Parathyroid adenoma (tissue), 2 donors: Measurements from ENCODE around the gene PGM2L1.

Experiments used
- H2AFZ ChIP-seq: fragments of 300-600 bp; sonication (generic); one replicate; pipeline ENCODE4 v1.7.0; 2017; ENCODE audit warnings: antibody characterized with exemption, mild to moderate bottlenecking
- H3K27ac ChIP-seq: fragments of 300-600 bp; sonication (generic); one replicate; pipeline ENCODE4 v1.7.0; 2017
- H3K27me3 ChIP-seq: fragments of 300-600 bp; sonication (generic); one replicate; pipeline ENCODE4 v1.7.0; 2017; ENCODE audit warnings: low read length; ENCODE audit not compliant: control insufficient read depth, insufficient read depth
- H3K36me3 ChIP-seq: fragments of 300-600 bp; sonication (generic); one replicate; pipeline ENCODE4 v1.7.0; 2017; ENCODE audit warnings: low read length; ENCODE audit not compliant: control insufficient read depth, insufficient read depth
- H3K4me1 ChIP-seq: fragments of 300-600 bp; sonication (generic); one replicate; pipeline ENCODE4 v1.7.0; 2017; ENCODE audit warnings: control low read depth
- H3K4me2 ChIP-seq: fragments of 300-600 bp; sonication (generic); one replicate; pipeline ENCODE4 v1.7.0; 2017; ENCODE audit warnings: low read length
- H3K4me3 ChIP-seq: fragments of 300-600 bp; sonication (generic); one replicate; pipeline ENCODE4 v1.7.0; 2017; ENCODE audit warnings: low read depth, low read length
- H3K79me2 ChIP-seq: fragments of 300-600 bp; sonication (generic); one replicate; pipeline ENCODE4 v1.7.0; 2017; ENCODE audit warnings: control low read depth
- H3K9ac ChIP-seq: fragments of 300-600 bp; sonication (generic); one replicate; pipeline ENCODE4 v1.7.0; 2017; ENCODE audit warnings: mild to moderate bottlenecking
- H3K9me3 ChIP-seq: fragments of 300-600 bp; sonication (generic); one replicate; pipeline ENCODE4 v1.7.0; 2017; ENCODE audit warnings: low read length; ENCODE audit not compliant: control insufficient read depth
- TF ChIP-seq, protein P1 (sequence below): fragments of 300-600 bp; sonication (generic); IDR thresholded peaks from one replicate; pipeline ENCODE4 v1.7.0; 2017; ENCODE audit warnings: antibody characterized with exemption, mild to moderate bottlenecking
- donor health status: primary hyperparathyroidism.

PGM2L1 gene

DNA sequence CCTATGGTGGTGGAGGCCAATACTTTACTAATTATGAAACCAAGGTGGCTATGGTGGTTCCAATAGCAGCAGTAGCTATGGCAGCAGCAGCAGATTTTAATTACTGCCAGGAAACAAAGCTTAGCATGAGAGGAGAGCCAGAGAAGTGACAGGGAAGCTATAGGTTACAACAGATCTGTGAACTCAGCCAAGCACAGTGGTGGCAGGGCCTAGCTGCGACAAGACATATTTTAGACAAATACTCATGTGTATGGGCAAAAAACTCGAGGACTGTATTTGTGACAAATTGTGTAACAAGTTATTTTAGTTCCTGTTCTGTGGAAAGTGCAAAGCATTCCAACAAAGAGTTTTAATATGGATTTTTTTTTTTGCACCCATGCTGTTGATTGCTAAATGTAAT lies 42.6 kb downstream of the PGM2L1 start:
- Histone ChIP-seq H3K4me3 (no peak overlapping the region), H3K27ac (no peak overlapping the region), H3K4me2 (no peak overlapping the region), H3K4me1 (no peaks in the 10 kb centered on the region), H3K9ac (no peak overlapping the region), H3K9me3 (no peaks in the 10 kb centered on the region), H3K27me3 (no peaks in the 10 kb centered on the region), H3K36me3 (no peaks in the 10 kb centered on the region), H2AFZ (no peak overlapping the region), H3K79me2 (no peaks in the 10 kb centered on the region)
- TF ChIP-seq, protein P1, sequence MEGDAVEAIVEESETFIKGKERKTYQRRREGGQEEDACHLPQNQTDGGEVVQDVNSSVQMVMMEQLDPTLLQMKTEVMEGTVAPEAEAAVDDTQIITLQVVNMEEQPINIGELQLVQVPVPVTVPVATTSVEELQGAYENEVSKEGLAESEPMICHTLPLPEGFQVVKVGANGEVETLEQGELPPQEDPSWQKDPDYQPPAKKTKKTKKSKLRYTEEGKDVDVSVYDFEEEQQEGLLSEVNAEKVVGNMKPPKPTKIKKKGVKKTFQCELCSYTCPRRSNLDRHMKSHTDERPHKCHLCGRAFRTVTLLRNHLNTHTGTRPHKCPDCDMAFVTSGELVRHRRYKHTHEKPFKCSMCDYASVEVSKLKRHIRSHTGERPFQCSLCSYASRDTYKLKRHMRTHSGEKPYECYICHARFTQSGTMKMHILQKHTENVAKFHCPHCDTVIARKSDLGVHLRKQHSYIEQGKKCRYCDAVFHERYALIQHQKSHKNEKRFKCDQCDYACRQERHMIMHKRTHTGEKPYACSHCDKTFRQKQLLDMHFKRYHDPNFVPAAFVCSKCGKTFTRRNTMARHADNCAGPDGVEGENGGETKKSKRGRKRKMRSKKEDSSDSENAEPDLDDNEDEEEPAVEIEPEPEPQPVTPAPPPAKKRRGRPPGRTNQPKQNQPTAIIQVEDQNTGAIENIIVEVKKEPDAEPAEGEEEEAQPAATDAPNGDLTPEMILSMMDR = no peak

DNA sequence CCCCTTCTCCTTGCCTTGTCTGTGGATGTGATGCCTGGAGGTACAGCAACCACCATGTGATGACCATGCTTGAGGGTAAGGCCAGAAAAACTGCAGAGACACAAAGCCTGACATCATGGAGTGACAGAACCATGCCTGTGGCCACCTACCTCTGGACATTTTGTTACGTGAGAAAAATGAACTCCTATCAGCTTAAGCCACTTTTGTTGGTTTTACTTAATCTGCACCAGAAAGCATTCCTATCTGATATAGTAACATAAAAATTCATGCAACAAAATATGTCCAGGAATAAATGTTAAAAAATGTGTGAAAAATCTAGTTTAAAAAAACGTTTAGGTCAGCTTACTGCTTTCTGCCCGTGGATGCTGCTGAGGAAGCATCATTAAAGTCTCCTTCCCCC lies 44.2 kb downstream of the PGM2L1 start:
- no peaks in the 10 kb centered on the region for H3K79me2 ChIP-seq
- no peak overlapping the region for H3K4me3 ChIP-seq
- no peaks in the 10 kb centered on the region for H3K9me3 ChIP-seq
- TF ChIP-seq, protein P1 = no peak
- H3K27ac ChIP-seq = no peak overlapping the region
- H3K27me3 ChIP-seq = no peaks in the 10 kb centered on the region
- no peak overlapping the region for H2AFZ ChIP-seq
- H3K36me3 ChIP-seq = no peaks in the 10 kb centered on the region
- no peak overlapping the region for H3K9ac ChIP-seq
- no peak overlapping the region for H3K4me2 ChIP-seq
- no peaks in the 10 kb centered on the region for H3K4me1 ChIP-seq

DNA sequence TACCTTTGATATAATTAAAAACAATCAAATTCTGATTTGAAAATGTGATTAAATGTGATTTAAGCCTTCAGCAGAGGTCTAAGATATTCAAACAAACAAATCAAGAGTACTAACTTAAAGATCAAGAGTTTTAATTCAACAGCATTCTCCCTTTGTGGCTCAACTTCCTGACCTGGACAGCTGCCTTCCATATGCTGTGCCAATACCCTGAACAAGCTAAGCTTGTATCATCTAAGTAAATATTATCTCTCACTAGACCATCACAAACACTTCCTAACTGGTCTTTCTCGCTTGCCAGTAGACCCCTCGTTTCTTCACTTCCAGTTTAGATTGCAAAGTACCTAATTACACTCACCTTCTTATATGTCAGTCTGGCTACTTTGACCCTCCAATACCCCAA lies 50.9 kb downstream of the PGM2L1 start:
- H3K4me3 ChIP-seq = no peak overlapping the region
- no peaks in the 10 kb centered on the region for H3K36me3 ChIP-seq
- no peak overlapping the region for H3K4me2 ChIP-seq
- no peak overlapping the region for H3K27ac ChIP-seq
- H3K9ac ChIP-seq = no peak overlapping the region
- no peak overlapping the region for H2AFZ ChIP-seq
- H3K27me3 ChIP-seq = no peaks in the 10 kb centered on the region
- H3K79me2 ChIP-seq = no peaks in the 10 kb centered on the region
- TF ChIP-seq, protein P1 = no peak
- H3K4me1 ChIP-seq = no peaks in the 10 kb centered on the region
- H3K9me3 ChIP-seq = no peaks in the 10 kb centered on the region

DNA sequence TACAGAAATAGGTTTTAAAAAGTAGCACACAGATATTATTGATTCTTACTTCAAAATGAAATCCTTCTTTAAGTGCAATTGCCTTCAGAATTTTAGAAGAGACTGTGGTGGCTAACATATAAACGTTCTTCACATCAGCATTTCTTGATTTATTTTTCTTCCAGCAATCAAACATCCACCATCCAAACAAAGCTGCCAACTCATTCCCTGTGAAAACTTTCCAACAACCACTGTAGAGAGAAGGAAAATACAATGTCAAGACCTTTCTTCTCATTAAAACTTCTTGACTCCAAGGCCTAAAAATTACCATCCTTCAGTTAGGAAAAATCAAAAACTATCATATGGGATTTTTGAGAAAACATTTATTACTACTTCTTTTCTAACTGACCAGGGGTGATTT lies 52.8 kb downstream of the PGM2L1 start:
- H3K79me2 ChIP-seq = no peaks in the 10 kb centered on the region
- no peak overlapping the region for H2AFZ ChIP-seq
- no peaks in the 10 kb centered on the region for H3K27me3 ChIP-seq
- H3K36me3 ChIP-seq = no peaks in the 10 kb centered on the region
- no peak overlapping the region for H3K4me2 ChIP-seq
- TF ChIP-seq, protein P1 = no peak
- no peak overlapping the region for H3K4me3 ChIP-seq
- H3K4me1 ChIP-seq = no peaks in the 10 kb centered on the region
- no peak overlapping the region for H3K9ac ChIP-seq
- no peak overlapping the region for H3K27ac ChIP-seq
- no peaks in the 10 kb centered on the region for H3K9me3 ChIP-seq

DNA sequence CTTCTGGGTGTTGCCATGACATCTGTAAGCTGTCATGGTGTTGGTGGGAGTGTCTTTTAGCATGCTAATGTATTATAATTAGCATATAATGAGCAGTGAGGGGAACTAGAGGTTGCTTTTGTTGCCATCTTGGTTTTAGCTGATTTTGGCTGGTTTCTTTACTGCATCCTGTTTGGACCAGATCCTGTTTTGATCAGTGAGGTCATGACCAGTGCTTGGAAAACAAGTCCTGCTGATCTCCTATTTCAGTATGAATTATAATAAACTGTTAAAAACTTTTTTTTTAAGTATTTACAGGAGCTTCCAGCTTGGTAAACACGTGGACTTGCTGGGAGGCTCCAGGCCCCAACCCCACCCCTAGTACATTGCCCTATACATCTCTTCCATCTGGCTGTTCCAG lies 56.3 kb downstream of the PGM2L1 start:
- Histone ChIP-seq H3K4me2 (no peak overlapping the region), H3K79me2 (no peaks in the 10 kb centered on the region), H3K4me3 (no peak overlapping the region), H3K9ac (no peak overlapping the region), H3K27ac (no peak overlapping the region), H3K4me1 (no peaks in the 10 kb centered on the region), H3K9me3 (no peaks in the 10 kb centered on the region), H3K36me3 (no peaks in the 10 kb centered on the region), H3K27me3 (no peaks in the 10 kb centered on the region), H2AFZ (no peak overlapping the region)
- TF ChIP-seq, protein P1 = no peak
